Measurements from ENCODE around the gene NAPEPLD.

- TF ChIP-seq, protein P1, sequence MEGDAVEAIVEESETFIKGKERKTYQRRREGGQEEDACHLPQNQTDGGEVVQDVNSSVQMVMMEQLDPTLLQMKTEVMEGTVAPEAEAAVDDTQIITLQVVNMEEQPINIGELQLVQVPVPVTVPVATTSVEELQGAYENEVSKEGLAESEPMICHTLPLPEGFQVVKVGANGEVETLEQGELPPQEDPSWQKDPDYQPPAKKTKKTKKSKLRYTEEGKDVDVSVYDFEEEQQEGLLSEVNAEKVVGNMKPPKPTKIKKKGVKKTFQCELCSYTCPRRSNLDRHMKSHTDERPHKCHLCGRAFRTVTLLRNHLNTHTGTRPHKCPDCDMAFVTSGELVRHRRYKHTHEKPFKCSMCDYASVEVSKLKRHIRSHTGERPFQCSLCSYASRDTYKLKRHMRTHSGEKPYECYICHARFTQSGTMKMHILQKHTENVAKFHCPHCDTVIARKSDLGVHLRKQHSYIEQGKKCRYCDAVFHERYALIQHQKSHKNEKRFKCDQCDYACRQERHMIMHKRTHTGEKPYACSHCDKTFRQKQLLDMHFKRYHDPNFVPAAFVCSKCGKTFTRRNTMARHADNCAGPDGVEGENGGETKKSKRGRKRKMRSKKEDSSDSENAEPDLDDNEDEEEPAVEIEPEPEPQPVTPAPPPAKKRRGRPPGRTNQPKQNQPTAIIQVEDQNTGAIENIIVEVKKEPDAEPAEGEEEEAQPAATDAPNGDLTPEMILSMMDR (IDR thresholded peaks at IDR 0.05; ENCODE audit: low read depth, low read length): no peak
- TF ChIP-seq POLR2A (IDR thresholded peaks at IDR 0.05; ENCODE audit: extremely low read depth, insufficient read length) (no peak), MYC (IDR thresholded peaks at IDR 0.05; ENCODE audit: low read depth, low read length) (no peak), MAX (IDR thresholded peaks at IDR 0.05; ENCODE audit: low read depth, low read length) (no peak)
These were observed 48.6 kb downstream of the NAPEPLD start for GRCh38 chr7:103100348-103100747.

Data from NB4 (cell line).